Epithelial cell of proximal tubule (primary cell): Measurements from ENCODE around the gene OOSP1. TPM values are rescaled to one million over a fixed set of nuclear protein-coding genes. Genes with fewer than 3 reads are reported as not detected.

Experiments used
- DNase-seq: peaks from one replicate; pipeline ENCODE4 v3.0.0-alpha.2; 2011; ENCODE audit warnings: low read depth
- H3K4me3 ChIP-seq: 2 replicates; pipeline ENCODE4 v1.5.1; 2011; ENCODE audit warnings: low read depth, mild to moderate bottlenecking, low read length
- total RNA-seq: library from RNA; depleted of rRNA; stranded (reverse); fragments of >200 nt; gene quantifications from 2 replicates; pipeline ENCODE4 v1.2.3, GENCODE V29; 2015
- TF ChIP-seq, protein P1 (sequence below): conservative IDR thresholded peaks from 2 replicates; pipeline ENCODE4 v1.5.1; 2012; ENCODE audit warnings: low read depth, mild to moderate bottlenecking, low read length

OOSP1 gene
- total RNA-seq, 1 donor from 2014 or later = not detected

DNA sequence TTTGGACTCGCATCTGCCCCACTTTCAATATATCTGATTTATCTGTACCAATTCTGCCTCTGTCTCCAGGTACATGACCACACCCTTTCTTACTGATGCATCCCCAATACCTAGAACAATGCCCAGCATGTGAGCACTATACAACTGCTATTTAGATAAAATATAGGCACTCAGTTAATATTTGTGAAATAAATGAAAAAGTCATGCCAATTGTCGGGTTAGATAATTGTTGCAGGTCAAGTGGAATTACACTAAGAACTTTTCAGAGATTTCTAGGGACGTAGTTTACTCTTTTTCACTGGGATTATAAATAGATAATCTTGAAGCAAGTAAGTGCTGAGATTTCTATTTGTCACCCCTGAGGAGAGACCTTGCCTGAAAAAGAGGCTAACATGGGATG lies 46.1 kb downstream of the OOSP1 start:
- TF ChIP-seq, protein P1, sequence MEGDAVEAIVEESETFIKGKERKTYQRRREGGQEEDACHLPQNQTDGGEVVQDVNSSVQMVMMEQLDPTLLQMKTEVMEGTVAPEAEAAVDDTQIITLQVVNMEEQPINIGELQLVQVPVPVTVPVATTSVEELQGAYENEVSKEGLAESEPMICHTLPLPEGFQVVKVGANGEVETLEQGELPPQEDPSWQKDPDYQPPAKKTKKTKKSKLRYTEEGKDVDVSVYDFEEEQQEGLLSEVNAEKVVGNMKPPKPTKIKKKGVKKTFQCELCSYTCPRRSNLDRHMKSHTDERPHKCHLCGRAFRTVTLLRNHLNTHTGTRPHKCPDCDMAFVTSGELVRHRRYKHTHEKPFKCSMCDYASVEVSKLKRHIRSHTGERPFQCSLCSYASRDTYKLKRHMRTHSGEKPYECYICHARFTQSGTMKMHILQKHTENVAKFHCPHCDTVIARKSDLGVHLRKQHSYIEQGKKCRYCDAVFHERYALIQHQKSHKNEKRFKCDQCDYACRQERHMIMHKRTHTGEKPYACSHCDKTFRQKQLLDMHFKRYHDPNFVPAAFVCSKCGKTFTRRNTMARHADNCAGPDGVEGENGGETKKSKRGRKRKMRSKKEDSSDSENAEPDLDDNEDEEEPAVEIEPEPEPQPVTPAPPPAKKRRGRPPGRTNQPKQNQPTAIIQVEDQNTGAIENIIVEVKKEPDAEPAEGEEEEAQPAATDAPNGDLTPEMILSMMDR = no peak
- no peak overlapping the region for H3K4me3 ChIP-seq
- no peak for DNase-seq

DNA sequence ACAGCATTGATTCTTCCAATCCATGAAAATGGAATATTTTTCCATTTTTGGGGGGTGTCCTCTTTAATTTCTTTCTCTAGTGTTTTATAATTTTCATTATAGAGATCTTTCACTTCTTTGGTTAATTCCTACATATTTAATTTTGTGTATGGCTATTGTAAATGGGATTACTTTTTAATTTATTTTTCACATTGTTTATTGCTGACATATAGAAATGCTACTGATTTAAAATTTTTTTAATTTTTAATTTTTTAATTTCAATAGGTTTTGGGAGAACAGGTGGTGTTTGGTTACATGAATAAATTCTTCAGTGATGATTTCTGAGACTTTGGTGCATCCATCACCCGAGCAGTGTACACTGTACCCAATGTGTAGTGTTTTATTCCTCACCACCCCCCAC lies 52.2 kb downstream of the OOSP1 start:
- no peak overlapping the region for H3K4me3 ChIP-seq
- DNase-seq = no peak
- TF ChIP-seq, protein P1 = no peak

DNA sequence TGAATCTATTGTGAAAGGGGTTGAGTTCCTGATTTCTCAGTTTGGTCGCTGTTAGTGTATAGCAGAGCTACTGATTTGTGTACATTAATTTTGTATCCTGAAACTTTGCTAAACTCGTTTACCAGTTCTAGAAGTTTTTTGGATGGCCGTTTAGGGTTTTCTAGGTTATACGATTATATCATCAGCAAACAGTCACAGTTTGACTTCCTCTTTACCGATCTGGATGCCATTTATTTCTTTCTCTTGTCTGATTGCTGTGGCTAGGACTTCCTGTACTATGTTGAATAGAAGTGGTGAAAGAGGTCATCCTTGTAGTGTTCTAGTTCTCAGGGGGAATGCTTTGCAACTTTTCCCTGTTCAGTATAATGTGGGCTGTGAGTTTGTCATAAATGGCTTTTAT lies 54.2 kb downstream of the OOSP1 start:
- DNase-seq = no peak
- no peak overlapping the region for H3K4me3 ChIP-seq
- TF ChIP-seq, protein P1 = no peak

DNA sequence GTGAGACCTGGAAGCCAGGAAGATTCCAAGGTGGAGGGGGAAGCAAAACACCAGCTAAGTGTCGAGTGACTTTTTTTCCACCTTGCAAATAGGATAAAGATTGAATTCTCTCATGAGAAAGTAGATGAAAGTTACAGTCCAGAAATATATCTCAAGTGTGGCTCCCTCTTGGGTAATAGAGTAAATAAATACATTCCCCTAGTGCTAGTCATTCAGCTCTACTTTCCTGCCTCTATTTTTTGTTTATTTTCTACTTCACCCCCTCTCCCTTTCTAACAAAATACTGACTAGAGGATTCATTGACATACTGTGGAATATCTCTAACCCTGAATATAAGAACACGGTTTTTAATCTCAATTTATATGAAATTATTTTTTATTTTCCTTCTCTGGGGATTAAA lies 59.6 kb downstream of the OOSP1 start:
- H3K4me3 ChIP-seq = no peak overlapping the region
- TF ChIP-seq, protein P1 = no peak
- no peak for DNase-seq

DNA sequence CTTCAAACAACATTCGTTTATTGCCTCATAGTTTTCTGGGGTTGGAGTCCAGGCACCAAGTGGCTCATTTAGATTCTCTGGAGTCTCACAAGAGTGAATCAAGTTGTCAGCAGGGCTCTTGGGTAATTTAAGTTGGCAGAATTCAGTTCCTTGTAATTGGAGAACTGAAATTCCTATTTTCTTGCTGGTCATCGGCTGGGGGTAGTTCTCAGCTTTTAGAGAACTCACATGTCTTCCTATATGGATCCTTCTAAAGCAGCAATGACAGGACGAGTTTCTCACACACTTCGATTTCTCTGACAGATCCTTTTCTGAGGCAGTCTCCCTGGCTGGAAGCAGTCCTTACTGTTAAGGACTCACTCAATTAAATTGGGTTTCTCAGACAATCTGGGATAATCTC lies 61.5 kb downstream of the OOSP1 start:
- no peak overlapping the region for H3K4me3 ChIP-seq
- TF ChIP-seq, protein P1 = no peak
- no peak for DNase-seq

DNA sequence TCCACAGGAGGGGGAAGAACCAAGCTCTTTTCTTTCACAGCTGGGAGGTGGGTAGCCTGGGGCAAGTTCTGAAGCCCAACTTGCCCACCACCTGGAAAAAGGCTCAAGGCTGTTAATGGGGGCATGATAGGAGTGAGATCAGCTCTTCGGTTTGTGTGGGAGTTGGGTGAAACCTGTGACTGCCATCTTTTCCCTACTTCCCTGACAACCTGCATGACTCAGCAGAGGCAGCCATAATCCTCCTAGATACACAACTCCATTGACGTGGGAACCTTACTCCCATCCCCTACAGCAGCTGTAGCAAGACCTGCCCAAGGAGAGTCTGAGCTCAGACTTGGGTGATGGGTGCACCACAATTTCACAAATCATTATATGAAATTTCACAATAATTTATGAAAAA lies 65.5 kb downstream of the OOSP1 start:
- no peak for DNase-seq
- TF ChIP-seq, protein P1 = no peak
- no peak overlapping the region for H3K4me3 ChIP-seq

DNA sequence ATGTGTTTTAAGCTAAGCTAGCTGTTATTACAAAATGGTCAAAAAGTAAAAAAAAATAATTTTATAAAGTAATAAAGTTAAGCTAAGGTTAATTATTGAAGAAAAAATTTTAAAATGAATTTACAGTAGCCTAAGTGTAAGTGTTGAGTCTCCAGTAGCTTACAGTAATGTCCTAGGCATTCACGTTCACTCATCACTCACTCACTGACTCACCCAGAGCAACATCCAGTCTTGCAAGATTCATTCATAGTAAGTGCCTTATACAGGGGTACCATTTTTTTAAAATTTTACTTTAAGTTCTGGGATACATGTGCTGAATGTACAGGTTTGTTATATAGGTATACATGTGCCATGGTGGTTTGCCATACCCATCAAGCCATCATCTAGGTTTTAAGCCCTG lies 67.1 kb downstream of the OOSP1 start:
- DNase-seq = no peak
- no peak overlapping the region for H3K4me3 ChIP-seq
- TF ChIP-seq, protein P1 = no peak

Other genes with a start within 250 kb of the OOSP1 start
- gene OR10V1, start 224.6 kb upstream of the OOSP1 start, total RNA-seq = not detected in 2 replicates
- gene STX3, start 183.1 kb upstream of the OOSP1 start, total RNA-seq = 45.0 and 55.4 TPM in 2 replicates
- 76.9 and 92.6 TPM in 2 replicates for gene MRPL16, start 127.7 kb upstream of the OOSP1 start, total RNA-seq
- gene CBLIF, start 92.9 kb upstream of the OOSP1 start, total RNA-seq = not detected in 2 replicates
- gene TCN1, start 71.9 kb upstream of the OOSP1 start, total RNA-seq = 0.80 and 1.3 TPM in 2 replicates
- not detected in 2 replicates for gene OOSP3, start 59.6 kb upstream of the OOSP1 start, total RNA-seq
- gene OOSP4A, start 25.6 kb downstream of the OOSP1 start, total RNA-seq = not detected in 2 replicates
- not detected in 2 replicates for gene OOSP4B, start 78.7 kb downstream of the OOSP1 start, total RNA-seq
- not detected in 2 replicates for gene OOSP2, start 102.0 kb downstream of the OOSP1 start, total RNA-seq
- not detected in 2 replicates for gene MS4A3, start 118.2 kb downstream of the OOSP1 start, total RNA-seq
- not detected in 2 replicates for gene MS4A2, start 150.2 kb downstream of the OOSP1 start, total RNA-seq
- gene MS4A6A, start 244.7 kb downstream of the OOSP1 start, total RNA-seq = not detected in 2 replicates